ENCODE measurements around the gene PMVK.

DNA sequence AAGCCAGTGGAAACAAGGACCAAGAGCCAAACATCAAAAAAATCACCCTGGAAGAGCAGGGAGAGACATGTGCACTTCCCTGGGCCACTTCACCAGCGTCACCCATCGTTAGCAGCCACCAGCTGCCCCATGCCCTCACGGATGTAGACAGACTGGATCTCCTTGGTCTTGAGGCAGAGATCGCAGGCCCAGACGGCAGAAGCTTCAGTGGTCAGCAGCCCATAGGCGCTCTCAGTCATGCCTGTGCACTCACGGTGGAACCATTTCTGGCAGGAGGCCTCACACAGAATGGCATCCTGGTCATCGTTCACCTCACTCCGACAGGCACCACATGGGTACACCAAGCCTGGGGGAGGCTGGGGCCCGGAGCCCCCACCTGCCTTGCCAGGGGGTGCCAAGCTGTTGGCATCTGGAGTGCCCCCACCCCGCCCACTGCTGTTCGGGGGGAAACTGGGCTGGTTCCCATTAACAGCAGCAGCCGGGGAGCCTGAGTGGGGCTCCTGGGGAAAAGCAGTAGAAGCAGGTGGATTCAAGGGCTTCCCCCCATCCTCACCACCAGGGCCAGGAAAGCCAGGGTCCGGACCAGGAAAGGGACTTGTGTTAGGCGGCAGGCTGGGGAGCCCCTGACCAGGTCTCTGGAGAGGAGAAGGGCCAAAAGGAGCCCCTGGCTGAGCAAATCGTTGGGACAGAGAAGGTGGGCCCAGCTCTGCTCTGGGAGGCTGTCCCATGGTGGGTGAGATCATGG lies 22.3 kb upstream of the PMVK start:
- TF ChIP-seq, protein P1, sequence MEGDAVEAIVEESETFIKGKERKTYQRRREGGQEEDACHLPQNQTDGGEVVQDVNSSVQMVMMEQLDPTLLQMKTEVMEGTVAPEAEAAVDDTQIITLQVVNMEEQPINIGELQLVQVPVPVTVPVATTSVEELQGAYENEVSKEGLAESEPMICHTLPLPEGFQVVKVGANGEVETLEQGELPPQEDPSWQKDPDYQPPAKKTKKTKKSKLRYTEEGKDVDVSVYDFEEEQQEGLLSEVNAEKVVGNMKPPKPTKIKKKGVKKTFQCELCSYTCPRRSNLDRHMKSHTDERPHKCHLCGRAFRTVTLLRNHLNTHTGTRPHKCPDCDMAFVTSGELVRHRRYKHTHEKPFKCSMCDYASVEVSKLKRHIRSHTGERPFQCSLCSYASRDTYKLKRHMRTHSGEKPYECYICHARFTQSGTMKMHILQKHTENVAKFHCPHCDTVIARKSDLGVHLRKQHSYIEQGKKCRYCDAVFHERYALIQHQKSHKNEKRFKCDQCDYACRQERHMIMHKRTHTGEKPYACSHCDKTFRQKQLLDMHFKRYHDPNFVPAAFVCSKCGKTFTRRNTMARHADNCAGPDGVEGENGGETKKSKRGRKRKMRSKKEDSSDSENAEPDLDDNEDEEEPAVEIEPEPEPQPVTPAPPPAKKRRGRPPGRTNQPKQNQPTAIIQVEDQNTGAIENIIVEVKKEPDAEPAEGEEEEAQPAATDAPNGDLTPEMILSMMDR (IDR thresholded peaks at IDR 0.05) = no peak
- TF ChIP-seq ELF4 (CRISPR knock-in tag; IDR thresholded peaks at IDR 0.05; ENCODE audit: low read depth) (no peak), FOXJ3 (CRISPR knock-in tag; IDR thresholded peaks at IDR 0.05; ENCODE audit: borderline replicate concordance) (no peak)
